Colonic mucosa (tissue), 4 donors: ENCODE measurements around the gene IGF2. TPM values are rescaled to one million over a fixed set of nuclear protein-coding genes. Genes with fewer than 3 reads are reported as not detected.

Source experiments
- DNase-seq: peaks from one replicate; pipeline ENCODE4 v3.0.0-alpha.2; 2020
- H3K27ac ChIP-seq: fragments of 200-600 bp; one replicate; pipeline ENCODE4 v1.8.0; 2021
- H3K27me3 ChIP-seq: fragments of 200-600 bp; one replicate; pipeline ENCODE4 v1.8.0; 2021
- H3K36me3 ChIP-seq: fragments of 200-600 bp; one replicate; pipeline ENCODE4 v1.8.0; 2021
- H3K4me1 ChIP-seq: fragments of 200-600 bp; one replicate; pipeline ENCODE4 v1.8.0; 2021; ENCODE audit warnings: mild to moderate bottlenecking
- H3K4me3 ChIP-seq: fragments of 200-600 bp; one replicate; pipeline ENCODE4 v1.8.0; 2021
- H3K9ac ChIP-seq, 2 donors: one replicate each; pipeline ENCODE4 v1.7.0; 2013; ENCODE audit warnings: control low read depth in 2 of 2, low read depth in 2 of 2, low read length in 2 of 2
- H3K9me3 ChIP-seq: fragments of 200-600 bp; one replicate; pipeline ENCODE4 v1.8.0; 2021
- CTCF ChIP-seq: fragments of 200-600 bp; IDR thresholded peaks from one replicate; pipeline ENCODE4 v1.8.0; 2022; ENCODE audit warnings: antibody characterized with exemption, mild to moderate bottlenecking
- intact Hi-C: fragments of 100-400 bp; cut with DNase I; formaldehyde crosslinking; loops from one replicate; pipeline ENCODE4 v1.14.1; 2022
- total RNA-seq, 2 donors: library from RNA; stranded (reverse); fragmentation: NEBNext Ultra II Directional in 1 of 2; extraction: Animal tissue kit (Norgen Biotek cat#: 25700) in 1 of 2; gene quantifications; one replicate each; pipeline ENCODE4 v1.2.1, GENCODE V29; 2021
- donor health status: healthy.
- donor health status: DM: no; HTN: no; CAD: no.
- donor health status: DM: no; HTN: no; CAD: no.

Gene IGF2
- 1 to 10 TPM; 4.1 to 9.2 TPM for total RNA-seq

GRCh38 chr11:2139123-2139521 is at the start of gene IGF2:
Gene IGF2, minus strand, starts transcription at chr11:2139389. Its CDS starts 3,866 bp downstream, at chr11:2135523.
- no peak for DNase-seq
- TF ChIP-seq CTCF, result no peak
- Histone ChIP-seq H3K9me3 (no peaks in the 10 kb centered on the region), H3K27ac (no peak within 1 kb of the TSS), H3K27me3 (peaks cover 79% of the 10 kb centered on the region), H3K4me1 (no peaks in the 10 kb centered on the region), H3K36me3 (no peaks in the 10 kb centered on the region), H3K4me3 (no peak within 1 kb of the TSS), H3K9ac (no peak within 1 kb of the TSS)
- intact Hi-C loops, result no loop called here

GRCh38 chr11:2188745-2189144 is 49.6 kb upstream of the IGF2 start:
- H3K36me3 ChIP-seq, result no peaks in the 10 kb centered on the region
- H3K27me3 ChIP-seq, result no peaks in the 10 kb centered on the region
- no peak for TF ChIP-seq CTCF
- H3K4me1 ChIP-seq, result no peaks in the 10 kb centered on the region
- intact Hi-C loops, result no loop called here
- no peak overlapping the region for H3K27ac ChIP-seq
- no peak for DNase-seq
- no peak overlapping the region for H3K9ac ChIP-seq
- no peak overlapping the region for H3K4me3 ChIP-seq
- H3K9me3 ChIP-seq, result no peaks in the 10 kb centered on the region

- Histone ChIP-seq H3K4me3 (no peak overlapping the region), H3K9me3 (no peaks in the 10 kb centered on the region), H3K36me3 (no peaks in the 10 kb centered on the region), H3K27ac (no peak overlapping the region), H3K27me3 (no peaks in the 10 kb centered on the region), H3K4me1 (no peaks in the 10 kb centered on the region), H3K9ac (no peak overlapping the region)
- no peak for DNase-seq
- no peak for TF ChIP-seq CTCF
- intact Hi-C loops, result no loop called here
These were observed 48.1 kb upstream of the IGF2 start for GRCh38 chr11:2187280-2187707.

- Histone ChIP-seq H3K36me3 (no peaks in the 10 kb centered on the region), H3K27ac (no peak overlapping the region), H3K9ac (no peak overlapping the region), H3K27me3 (no peaks in the 10 kb centered on the region), H3K4me3 (no peak overlapping the region), H3K9me3 (no peaks in the 10 kb centered on the region), H3K4me1 (no peaks in the 10 kb centered on the region)
- TF ChIP-seq CTCF, result peak; percentile 41
- DNase-seq, result no peak
- intact Hi-C loops, result no loop called here
These were observed 47.6 kb upstream of the IGF2 start for GRCh38 chr11:2186669-2187279.

- Histone ChIP-seq H3K4me3 (no peak overlapping the region), H3K4me1 (no peaks in the 10 kb centered on the region), H3K9me3 (no peaks in the 10 kb centered on the region), H3K27me3 (no peaks in the 10 kb centered on the region), H3K36me3 (no peaks in the 10 kb centered on the region), H3K9ac (no peak overlapping the region), H3K27ac (no peak overlapping the region)
- intact Hi-C loops, result no loop called here
- DNase-seq, result no peak
- no peak for TF ChIP-seq CTCF
These were observed 46.3 kb upstream of the IGF2 start for GRCh38 chr11:2185324-2186085.
